Adrenal gland (tissue), 5 donors: Measurements from ENCODE around the gene P3H2.
"Not testable (repeated sequence)": the region's sequence is repeated elsewhere in the genome, so short reads cannot be mapped to it uniquely, and the experiment has no call there.

Source experiments
- CTCF ChIP-seq, 6 experiments: fragments of 450-650 bp in 4 of 6; fragments of 200-600 bp in 2 of 6; sonication (generic) in 1 of 6; IDR thresholded peaks; 1 replicate in 5 of 6; 2 replicates in 1 of 6; pipeline versions ENCODE4 v1.5.1 to v1.8.0; 2016 to 2021; ENCODE audit warnings: antibody characterized with exemption in 6 of 6, mild to moderate bottlenecking in 2 of 6, moderate library complexity in 1 of 6
- POLR2A ChIP-seq, 2 donors: fragments of 450-650 bp; IDR thresholded peaks; one replicate each; pipeline ENCODE4 v1.6.1; 2017; ENCODE audit warnings: antibody characterized with exemption in 2 of 2, mild to moderate bottlenecking in 2 of 2, moderate library complexity in 1 of 2
- donor health status: DM: no; HTN: no; CAD: no.

- TF ChIP-seq CTCF, POLR2A (IDR thresholded peaks at IDR 0.05): not testable (repeated sequence)
Observed at GRCh38 chr3:190162013-190162412, 41.3 kb upstream of the P3H2 start.
